ENCODE measurements around the gene PPP5C. TPM values are rescaled to one million over a fixed set of nuclear protein-coding genes. Genes with fewer than 3 reads are reported as not detected.

Gene PPP5C
- total and polyA plus RNA-seq, 2 of the 13 experiments (the other 11 are each of a cell fraction or from before 2014, with no cell fraction given): 41.6 to 67.9 TPM

- Histone ChIP-seq H3K4me2 (ENCODE audit: low read depth, low read length) (no peak overlapping the region), H3K36me3 (replicated peaks in 1 of 2; ENCODE audit: control insufficient read depth in 1 of 2, insufficient read depth in 2 of 2, low read length in 2 of 2) (peaks cover 14 to 77% of the 10 kb centered on the region in 2 experiments), H3K9me3 (ENCODE audit: low read length) (no peaks in the 10 kb centered on the region), H3K79me2 (ENCODE audit: insufficient read depth, low read length) (no peaks in the 10 kb centered on the region), H4K20me1 (ENCODE audit: insufficient read depth, low read length) (no peaks in the 10 kb centered on the region), H3K9ac (ENCODE audit: insufficient read depth, low read depth, low read length) (no peak overlapping the region), H3K27me3 (ENCODE audit: control insufficient read depth in 1 of 2, insufficient read depth in 2 of 2, low read length in 2 of 2) (no peaks in the 10 kb centered on the region), H3K4me1 (ENCODE audit: insufficient read depth, low read length) (peaks cover 11% of the 10 kb centered on the region), H2AFZ (ENCODE audit: low read length) (no peak overlapping the region), H3K27ac (ENCODE audit: extremely low read length, insufficient read depth, low read length) (no peak overlapping the region), H3K4me3 (replicated peaks in 1 of 3; ENCODE audit: insufficient read depth in 1 of 3, low read depth in 2 of 3, low read length in 3 of 3) (no peak overlapping the region)
- no peak for TF ChIP-seq ZNF275 (CRISPR knock-in tag; IDR thresholded peaks at IDR 0.05; ENCODE audit: borderline replicate concordance)
- TF ChIP-seq NAIF1 (CRISPR knock-in tag; IDR thresholded peaks at IDR 0.05; ENCODE audit: borderline replicate concordance): no peak
- TF ChIP-seq ZNF207 (IDR thresholded peaks at IDR 0.05; ENCODE audit: borderline replicate concordance): no peak
- TF ChIP-seq ZNF24 (IDR thresholded peaks at IDR 0.05): no peak
- no peak for TF ChIP-seq POGK (CRISPR knock-in tag; conservative IDR thresholded peaks at IDR 0.05)
- TF ChIP-seq EED (CRISPR knock-in tag; IDR thresholded peaks at IDR 0.05): no peak
- TF ChIP-seq NCOR1 (IDR thresholded peaks at IDR 0.05; ENCODE audit: borderline replicate concordance, low read length): no peak
- WGBS (ENCODE audit: low lambda C conversion rate): over 99% methylated on average over 15 of the region's 15 CpGs
- intact Hi-C loops (cut with micrococcal nuclease; ENCODE audit: unreplicated experiment) (no loop called here), in situ Hi-C loops (cut with HindIII; ENCODE audit: extremely low pct_ligation_motif_present, low pct_unique_long_range_greater_than_20kb) (no loop called here)
- ChIA-PET CTCF (ENCODE audit: low intra/inter-chr PET ratio, low total read pairs) (no interaction called here), POLR2A (no interaction called here)
- no TSS peak for BruUV-seq (replicated peaks)
- ATAC-seq: no peak
- no peak for FAIRE-seq
- DNase-seq (ENCODE audit: low spot score): no peak
Measured at GRCh38 chr19:46381756-46382345, 35.0 kb downstream of the PPP5C start.
